Right lobe of liver (tissue), 4 donors: ENCODE data around the gene OR52B6.

Source experiments
- CTCF ChIP-seq, 4 donors: fragments of 200-600 bp in 3 of 4; fragments of 450-650 bp in 1 of 4; IDR thresholded peaks; one replicate each; pipeline versions ENCODE4 v1.5.1 to v1.8.0; 2016 to 2022; ENCODE audit warnings: antibody characterized with exemption in 4 of 4, mild to moderate bottlenecking in 2 of 4
- POLR2A ChIP-seq: fragments of 450-650 bp; IDR thresholded peaks from one replicate; pipeline ENCODE4 v1.6.1; 2017; ENCODE audit warnings: antibody characterized with exemption, mild to moderate bottlenecking
- donor health status: DM: no; HTN: no; CAD: no.
- donor health status: DM: no; HTN: no; CAD: no.
- donor health status: DM: no; HTN: yes; CAD: no.

- TF ChIP-seq POLR2A = no peak
- no peak for TF ChIP-seq CTCF (IDR thresholded peaks at IDR 0.05)
These were observed 22.9 kb upstream of the OR52B6 start for GRCh38 chr11:5557751-5558150.
